Coronary artery (tissue), 2 donors: Measurements from ENCODE around the gene ABLIM2.

Source experiments
- DNase-seq: peaks from one replicate; pipeline ENCODE4 v3.0.0-alpha.2; 2017; ENCODE audit warnings: low spot score
- H3K27ac ChIP-seq, 2 donors: fragments of 200-600 bp; sonication (generic); one replicate each; pipeline ENCODE4 v1.5.1; 2016 to 2019
- H3K4me3 ChIP-seq: fragments of 200-600 bp; sonication (generic); 2 replicates; pipeline ENCODE4 v1.5.1; 2016; ENCODE audit warnings: mild to moderate bottlenecking, moderate library complexity
- CTCF ChIP-seq: fragments of 200-600 bp; sonication (generic); IDR thresholded peaks from one replicate; pipeline ENCODE4 v1.5.1; 2019; ENCODE audit warnings: antibody characterized with exemption

ABLIM2 gene

GRCh38 chr4:8121292-8122015 lies 37.2 kb downstream of the ABLIM2 start:
- no peak for TF ChIP-seq CTCF
- DNase-seq, result no peak
- Histone ChIP-seq H3K27ac (no peak overlapping the region), H3K4me3 (no peak overlapping the region)

GRCh38 chr4:8120501-8120900 lies 38.1 kb downstream of the ABLIM2 start:
- DNase-seq, result no peak
- Histone ChIP-seq H3K4me3 (no peak overlapping the region), H3K27ac (no peak overlapping the region)
- TF ChIP-seq CTCF, result no peak

GRCh38 chr4:8119877-8120276 lies 38.7 kb downstream of the ABLIM2 start:
- TF ChIP-seq CTCF, result no peak
- Histone ChIP-seq H3K27ac (no peak overlapping the region), H3K4me3 (no peak overlapping the region)
- DNase-seq, result no peak

- DNase-seq, result no peak
- Histone ChIP-seq H3K4me3 (no peak overlapping the region), H3K27ac (no peak overlapping the region)
- no peak for TF ChIP-seq CTCF
Measured at GRCh38 chr4:8118531-8118930, 40.1 kb downstream of the ABLIM2 start.

- no peak for TF ChIP-seq CTCF
Measured at GRCh38 chr4:8118035-8118434, 40.6 kb downstream of the ABLIM2 start.

GRCh38 chr4:8117278-8117682 lies 41.3 kb downstream of the ABLIM2 start:
- DNase-seq, result no peak
- no peak for TF ChIP-seq CTCF
- no peak overlapping the region for H3K4me3 ChIP-seq
- no peak overlapping the region for H3K27ac ChIP-seq

More at GRCh38 chr4:8118035-8118434, 40.6 kb downstream of the ABLIM2 start:
- Histone ChIP-seq H3K4me3 (no peak overlapping the region), H3K27ac (no peak overlapping the region)
- DNase-seq, result no peak

- no peak for DNase-seq
- no peak overlapping the region for H3K4me3 ChIP-seq
- no peak overlapping the region for H3K27ac ChIP-seq
- TF ChIP-seq CTCF, result no peak
Measured at GRCh38 chr4:8115916-8116315, 42.7 kb downstream of the ABLIM2 start.
